ENCODE results near the gene IGSF9.

IGSF9 gene

GRCh38 chr1:159945483-159946241 is at the start of gene IGSF9:
Gene IGSF9 (minus strand): TSS chr1:159945613. CDS start chr1:159943454, 2,159 bp downstream.
- DNase-seq = peak; percentile 67 to 69

- DNase-seq = no peak
These were observed 49.5 kb upstream of the IGSF9 start for GRCh38 chr1:159994896-159995295.

GRCh38 chr1:159993911-159994310 is 48.5 kb upstream of the IGSF9 start:
- DNase-seq = no peak

GRCh38 chr1:159992161-159992560 is 46.7 kb upstream of the IGSF9 start:
- no peak for DNase-seq

- peak; percentile 64 to 68 for DNase-seq
These were observed 46.1 kb upstream of the IGSF9 start for GRCh38 chr1:159991513-159991912.

GRCh38 chr1:159990005-159990404 is 44.6 kb upstream of the IGSF9 start:
- no peak for DNase-seq

- no peak for DNase-seq
These were observed 44.2 kb upstream of the IGSF9 start for GRCh38 chr1:159989581-159989980.

- DNase-seq = no peak
These were observed 42.6 kb upstream of the IGSF9 start for GRCh38 chr1:159988006-159988405.

- DNase-seq = no peak
These were observed 41.8 kb upstream of the IGSF9 start for GRCh38 chr1:159987186-159987585.

- DNase-seq = no peak
These were observed 41.1 kb upstream of the IGSF9 start for GRCh38 chr1:159986531-159986930.

GRCh38 chr1:159986093-159986492 is 40.7 kb upstream of the IGSF9 start:
- DNase-seq = no peak

GRCh38 chr1:159985473-159985872 is 40.1 kb upstream of the IGSF9 start:
- DNase-seq = no peak

- DNase-seq = no peak
These were observed 38.3 kb upstream of the IGSF9 start for GRCh38 chr1:159983681-159984080.

- no peak for DNase-seq
These were observed 36.9 kb upstream of the IGSF9 start for GRCh38 chr1:159982280-159982679.

- no peak for DNase-seq
These were observed 36.1 kb upstream of the IGSF9 start for GRCh38 chr1:159981351-159982055.

GRCh38 chr1:159980786-159981185 is 35.4 kb upstream of the IGSF9 start:
- no peak for DNase-seq

GRCh38 chr1:159980076-159980475 is 34.7 kb upstream of the IGSF9 start:
- DNase-seq = no peak

- no peak for DNase-seq
These were observed 33.8 kb upstream of the IGSF9 start for GRCh38 chr1:159979257-159979656.

- DNase-seq = no peak
These were observed 32.6 kb upstream of the IGSF9 start for GRCh38 chr1:159978107-159978398.

- no peak for DNase-seq
These were observed 32.1 kb upstream of the IGSF9 start for GRCh38 chr1:159977364-159978106.

- no peak for DNase-seq
These were observed 29.0 kb upstream of the IGSF9 start for GRCh38 chr1:159974350-159974965.

GRCh38 chr1:159973350-159973940 is 28.0 kb upstream of the IGSF9 start:
- no peak for DNase-seq
